ENCODE data around the gene PIGU. TPM values are rescaled to one million over a fixed set of nuclear protein-coding genes. Genes with fewer than 3 reads are reported as not detected.

Gene PIGU
- total and polyA plus RNA-seq, 9 of the 15 experiments (the other 6 are each of a cell fraction or from before 2014, with no cell fraction given): 6.5 to 100 (median 28.1) TPM

GRCh38 chr20:34713194-34713943 is 36.5 kb upstream of the PIGU start (continued):
- TF ChIP-seq AFF1 (IDR thresholded peaks at IDR 0.05; ENCODE audit: low read depth in 1 of 2, partially characterized antibody in 2 of 2) (peak in 1 of 2 experiments; percentile 59), SMARCB1 (IDR thresholded peaks at IDR 0.05; ENCODE audit: insufficient read length, low read depth) (no peak), HDAC2 (IDR thresholded peaks at IDR 0.05) (peak; percentile 96), ZNF175 (CRISPR knock-in tag; IDR thresholded peaks at IDR 0.05; ENCODE audit: low read depth) (peak; percentile 57; the same call in 1 of the 2 replicates), TBL1XR1 (IDR thresholded peaks at IDR 0.05; ENCODE audit: low read length in 2 of 2) (peak; percentile 20 to 92; a peak in 1 of 4 replicates), CREB1 (IDR thresholded peaks at IDR 0.05) (peak; percentile 48; the same call in 1 of the 2 replicates), CREB1 (CRISPR knock-in tag; IDR thresholded peaks at IDR 0.05) (no peak), ZBTB2 (IDR thresholded peaks at IDR 0.05) (no peak; the same call in 1 of the 2 replicates), ATF7 (IDR thresholded peaks at IDR 0.05) (peak; percentile 92), ETS1 (conservative IDR thresholded peaks at IDR 0.05; ENCODE audit: control insufficient read depth, low read depth, low read length) (no peak), MAFK (IDR thresholded peaks at IDR 0.05; ENCODE audit: low read length) (peak; percentile 37; the same call in 1 of the 2 replicates), KLF16 (IDR thresholded peaks at IDR 0.05) (peak; percentile 83), SNIP1 (IDR thresholded peaks at IDR 0.05; ENCODE audit: low read depth) (no peak), ZNF431 (CRISPR knock-in tag; IDR thresholded peaks at IDR 0.05) (no peak), MCM2 (IDR thresholded peaks at IDR 0.05; ENCODE audit: low read depth) (no peak), KDM2B (CRISPR knock-in tag; IDR thresholded peaks at IDR 0.05) (no peak), ZBTB49 (CRISPR knock-in tag; IDR thresholded peaks at IDR 0.05; ENCODE audit: borderline replicate concordance) (no peak), ZNF140 (CRISPR knock-in tag; IDR thresholded peaks at IDR 0.05) (no peak), ARNT (IDR thresholded peaks at IDR 0.05) (peak in 1 of 2 experiments; percentile 91; a peak in 2 of 4 replicates), ZBTB17 (CRISPR knock-in tag; IDR thresholded peaks at IDR 0.05) (no peak)

All from K562 (cell line).